GM12891 (cell line): ENCODE measurements around the gene PSME3IP1.

ENCODE experiments used
- PAX5 ChIP-seq: IDR thresholded peaks from 2 replicates; pipeline ENCODE4 v1.6.1; 2011; ENCODE audit warnings: low read length, moderate library complexity, mild to moderate bottlenecking; ENCODE audit not compliant: insufficient read depth, severe bottlenecking
- POLR2A ChIP-seq: IDR thresholded peaks from 2 replicates; pipeline ENCODE4 v1.6.1; 2011; ENCODE audit warnings: low read depth, low read length, control low read depth
- POLR2AphosphoS5 ChIP-seq: IDR thresholded peaks from 2 replicates; pipeline ENCODE4 v1.6.1; 2011; ENCODE audit warnings: low read depth, low read length, control low read depth
- SPI1 ChIP-seq: IDR thresholded peaks from 2 replicates; pipeline ENCODE4 v1.6.1; 2011; ENCODE audit warnings: low read depth, low read length, control low read depth
- TAF1 ChIP-seq: IDR thresholded peaks from 2 replicates; pipeline ENCODE4 v1.6.1; 2011; ENCODE audit warnings: low read depth, low read length, control low read depth

- TF ChIP-seq POLR2A (no peak), TAF1 (no peak), PAX5 (no peak), POLR2AphosphoS5 (no peak), SPI1 (no peak)
Measured at GRCh38 chr16:57204675-57205074, 18.8 kb upstream of the PSME3IP1 start.
